Myocyte (in vitro differentiated cells): ENCODE data around the gene CDC123. TPM values are rescaled to one million over a fixed set of nuclear protein-coding genes. Genes with fewer than 3 reads are reported as not detected.
"Not testable (repeated sequence)": the region's sequence is repeated elsewhere in the genome, so short reads cannot be mapped to it uniquely, and the experiment has no call there.

Experiments used
- DNase-seq: peaks from one replicate; pipeline ENCODE4 v3.0.0-alpha.2; 2012; ENCODE audit warnings: low read depth
- polyA plus RNA-seq: library from polyadenylated mRNA; unstranded; fragments of >200 nt; gene quantifications from one replicate; pipeline ENCODE4 v1.2.1, GENCODE V29; 2012; ENCODE audit warnings: missing spikeins
- total RNA-seq: library from RNA; depleted of rRNA; stranded (reverse); fragments of >200 nt; gene quantifications from 2 replicates; pipeline ENCODE4 v1.2.3, GENCODE V29; 2014

Gene CDC123
- total RNA-seq, result 61.7 and 83.4 TPM in 2 replicates
- 61.7 TPM for polyA plus RNA-seq

GRCh38 chr10:12195603-12196506 is at the start of gene CDC123, which contains the start of gene NUDT5:
Gene CDC123, plus strand, starts transcription at chr10:12196188. Its CDS starts 58 bp downstream, at chr10:12196246.
Gene NUDT5, minus strand, starts transcription at chr10:12195891. Its CDS starts 9,600 bp downstream, at chr10:12186291.
- DNase-seq, result peak; percentile 94

- no peak for DNase-seq
These were observed 45.8 kb upstream of the CDC123 start for GRCh38 chr10:12150163-12150562.

GRCh38 chr10:12154516-12154915 is 41.5 kb upstream of the CDC123 start:
- DNase-seq, result no peak

GRCh38 chr10:12156367-12157123 is 39.4 kb upstream of the CDC123 start:
- no peak for DNase-seq

GRCh38 chr10:12158111-12158510 is 37.9 kb upstream of the CDC123 start:
- no peak for DNase-seq

- DNase-seq, result no peak
These were observed 35.3 kb upstream of the CDC123 start for GRCh38 chr10:12160664-12161063.

- DNase-seq, result no peak
These were observed 33.1 kb upstream of the CDC123 start for GRCh38 chr10:12162927-12163326.

- DNase-seq, result no peak
These were observed 31.9 kb upstream of the CDC123 start for GRCh38 chr10:12164085-12164484.

GRCh38 chr10:12165036-12165435 is 31.0 kb upstream of the CDC123 start:
- no peak for DNase-seq

- no peak for DNase-seq
These were observed 29.8 kb upstream of the CDC123 start for GRCh38 chr10:12165999-12166775.

GRCh38 chr10:12171512-12171911 is 24.5 kb upstream of the CDC123 start:
- DNase-seq, result not testable (repeated sequence)

GRCh38 chr10:12177642-12178041 is 18.3 kb upstream of the CDC123 start:
- peak; percentile 39 for DNase-seq

GRCh38 chr10:12179606-12180170 is 16.3 kb upstream of the CDC123 start:
- DNase-seq, result no peak

- no peak for DNase-seq
These were observed 15.6 kb upstream of the CDC123 start for GRCh38 chr10:12180221-12180974.

- no peak for DNase-seq
These were observed 14.8 kb upstream of the CDC123 start for GRCh38 chr10:12181065-12181775.

GRCh38 chr10:12184165-12184564 is 11.8 kb upstream of the CDC123 start:
- DNase-seq, result no peak

GRCh38 chr10:12186323-12186722 is 9.7 kb upstream of the CDC123 start:
- DNase-seq, result no peak

GRCh38 chr10:12187321-12187905 is 8.6 kb upstream of the CDC123 start:
- DNase-seq, result no peak

GRCh38 chr10:12188656-12189055 is 7.3 kb upstream of the CDC123 start:
- DNase-seq, result no peak
